ENCODE data around the gene SORT1.
"Not testable (repeated sequence)": the region's sequence is repeated elsewhere in the genome, so short reads cannot be mapped to it uniquely, and the experiment has no call there.

The SORT1 gene

GRCh38 chr1:109383087-109383779, 14.5 kb downstream of the SORT1 start:
- no peak for DNase-seq (ENCODE audit: low read depth in 3 of 3, low spot score in 1 of 3)

GRCh38 chr1:109381573-109381972, 16.1 kb downstream of the SORT1 start:
- no peak for DNase-seq (ENCODE audit: low read depth in 3 of 3, low spot score in 1 of 3)

DNA sequence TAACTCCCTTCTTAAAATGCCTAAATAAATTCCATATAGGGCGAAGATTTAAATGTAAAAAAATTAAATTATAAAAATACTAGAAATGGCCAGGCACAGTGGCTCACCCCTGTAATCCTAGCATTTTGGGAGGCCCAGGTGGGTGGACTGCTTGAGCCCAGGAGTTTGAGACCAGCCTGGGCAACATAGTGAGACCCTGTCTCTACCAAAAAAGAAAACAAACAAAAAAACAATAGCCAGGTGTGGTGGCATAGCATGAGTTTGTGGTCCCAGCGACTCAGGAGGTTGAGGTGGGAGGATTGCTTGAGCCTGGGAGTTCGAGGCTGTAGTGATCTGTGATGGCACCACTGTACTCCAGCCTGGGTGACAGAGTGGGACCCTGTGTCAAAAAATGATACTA, 17.8 kb downstream of the SORT1 start:
- DNase-seq (ENCODE audit: low read depth in 3 of 3, low spot score in 1 of 3) = no peak

DNA sequence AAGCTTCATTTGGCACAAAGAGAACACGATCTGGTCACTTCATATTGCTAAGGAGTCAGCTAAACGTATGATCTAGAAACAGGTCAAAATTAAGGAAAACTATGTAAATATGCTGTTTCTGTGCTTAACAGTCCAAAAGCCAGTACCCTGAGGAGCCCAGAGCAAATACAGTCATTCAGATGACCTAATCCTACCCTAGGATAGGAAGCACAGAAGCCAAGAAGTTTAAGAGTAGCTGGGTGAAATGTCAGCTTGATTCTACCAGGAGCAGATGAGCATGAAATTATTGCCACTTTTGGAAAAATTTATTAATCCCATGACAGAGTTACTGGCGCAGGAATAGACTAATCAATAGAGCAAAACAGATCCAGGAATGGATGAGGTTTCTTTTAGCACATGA, 18.3 kb downstream of the SORT1 start:
- no peak for DNase-seq (ENCODE audit: low read depth in 3 of 3, low spot score in 1 of 3)

DNA sequence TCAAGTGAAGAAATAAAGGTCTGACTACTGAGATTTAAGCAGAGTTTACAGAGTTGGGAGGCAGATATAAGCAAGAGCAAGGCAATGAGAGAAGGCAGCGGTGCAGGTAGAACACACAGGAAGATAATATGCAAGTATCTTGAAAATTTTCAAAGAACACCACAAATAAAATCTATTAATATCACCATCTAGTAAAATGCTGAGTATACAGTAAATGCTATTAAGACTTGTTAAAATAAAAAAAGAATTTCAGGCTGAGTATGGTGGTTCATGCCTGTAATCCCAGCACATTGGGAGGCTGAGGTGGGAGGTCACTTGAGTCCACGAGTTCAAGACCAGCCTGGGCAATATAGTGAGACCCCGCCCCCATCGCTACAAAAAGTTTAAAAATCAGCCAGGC, 20.0 kb downstream of the SORT1 start:
- DNase-seq (ENCODE audit: low read depth in 3 of 3, low spot score in 1 of 3) = no peak

- not testable (repeated sequence) for DNase-seq (ENCODE audit: low read depth in 3 of 3, low spot score in 1 of 3)
These were observed 24.0 kb downstream of the SORT1 start for GRCh38 chr1:109373696-109374095.

DNA sequence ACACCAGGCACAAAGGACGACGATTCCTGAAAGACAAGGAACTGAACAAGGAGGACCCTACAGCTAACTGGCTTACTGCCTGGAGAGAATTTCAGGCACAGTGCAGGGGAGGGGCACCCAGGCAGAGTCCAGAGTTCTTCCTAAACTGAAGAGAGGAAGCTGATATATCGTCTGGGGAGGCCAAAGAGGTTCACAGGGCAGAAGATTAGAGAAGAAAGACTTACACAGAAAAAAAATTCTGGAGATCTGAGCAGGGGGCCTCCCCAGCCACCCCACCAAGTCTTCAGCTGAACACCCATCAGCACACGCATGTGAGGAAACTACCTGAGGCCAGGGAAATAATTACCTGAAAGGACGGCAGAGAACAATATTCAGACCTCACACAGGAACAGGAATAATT, 24.6 kb downstream of the SORT1 start:
- DNase-seq (ENCODE audit: low read depth in 3 of 3, low spot score in 1 of 3) = no peak

- DNase-seq (ENCODE audit: low read depth in 3 of 3, low spot score in 1 of 3) = no peak
These were observed 25.4 kb downstream of the SORT1 start for GRCh38 chr1:109372281-109372680.

DNA sequence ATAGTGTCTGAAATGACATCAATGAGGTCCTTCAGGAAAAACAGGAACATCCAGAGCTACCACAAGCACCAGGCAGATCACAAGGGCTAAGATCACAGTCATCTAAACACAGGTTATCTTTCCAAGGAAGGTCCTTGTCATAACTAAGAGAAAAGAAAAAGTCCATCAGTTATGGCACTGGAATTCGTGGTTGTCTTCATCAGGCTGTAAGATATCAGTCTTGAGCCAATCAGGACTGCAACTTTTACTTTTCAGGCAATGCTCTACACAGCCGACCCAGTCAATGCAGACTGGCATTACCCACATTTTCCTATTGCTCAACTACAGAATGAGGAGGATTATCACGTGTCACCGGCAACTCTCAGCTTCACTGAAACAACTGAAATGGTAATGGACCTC, 26.4 kb downstream of the SORT1 start:
- no peak for DNase-seq (ENCODE audit: low read depth in 3 of 3, low spot score in 1 of 3)

DNA sequence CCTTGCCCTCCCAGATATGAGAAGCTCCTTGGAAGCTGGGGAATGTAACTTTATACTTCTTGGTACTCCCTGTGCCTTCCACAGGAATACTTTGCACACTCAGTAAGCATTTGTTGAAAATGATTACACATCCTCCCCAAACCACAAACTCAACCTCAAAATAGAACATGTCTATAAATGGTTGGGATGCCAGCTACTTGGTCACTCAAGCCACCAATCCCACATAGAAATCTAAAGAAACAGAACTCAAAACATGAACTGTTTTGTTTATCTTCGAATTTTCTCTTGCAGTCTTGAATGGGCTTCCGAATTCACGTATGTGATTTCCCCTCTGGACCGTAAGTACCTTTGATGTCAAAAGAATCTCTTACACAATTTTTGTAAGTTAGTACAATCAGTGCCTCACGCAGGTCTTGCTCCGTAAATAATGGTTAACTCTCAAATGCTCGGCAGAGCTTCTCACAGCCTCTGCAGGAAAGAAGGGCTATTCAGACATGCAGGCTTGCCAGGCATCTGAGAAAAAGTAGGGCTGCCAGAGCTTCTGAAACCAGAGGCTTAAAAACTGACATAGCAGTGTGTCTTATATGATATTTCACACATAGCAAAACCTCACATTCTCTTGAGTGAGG, 26.9 kb downstream of the SORT1 start:
- no peak for DNase-seq (ENCODE audit: low read depth in 3 of 3, low spot score in 1 of 3)

DNA sequence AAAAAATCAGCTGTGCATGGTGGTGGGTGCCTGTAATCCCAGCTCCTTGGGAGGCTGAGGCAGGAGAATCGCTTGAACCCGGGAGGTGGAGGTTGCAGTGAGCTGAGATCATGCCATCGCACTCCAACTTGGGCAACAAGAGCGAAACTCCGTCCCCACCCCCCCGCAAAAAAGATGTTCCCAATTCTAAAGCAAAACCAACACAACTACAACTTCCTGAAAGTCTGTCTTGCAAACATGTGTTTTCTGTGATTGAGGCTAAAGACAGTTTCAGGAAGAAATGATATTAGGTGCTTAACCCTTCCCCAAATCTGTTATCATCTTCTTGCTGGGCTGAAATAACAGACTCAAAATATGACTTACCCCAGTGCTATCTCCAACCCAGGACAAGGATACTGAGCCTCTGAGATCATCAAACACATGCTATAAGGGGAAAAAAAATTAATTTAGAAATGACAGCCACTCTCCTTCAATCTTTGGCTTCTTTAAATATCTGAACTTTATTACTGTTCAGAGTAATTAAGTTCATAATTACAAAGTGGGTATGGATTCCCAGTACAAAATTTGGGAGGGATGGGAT, 28.5 kb downstream of the SORT1 start:
- DNase-seq (ENCODE audit: low read depth in 3 of 3, low spot score in 1 of 3) = no peak

DNA sequence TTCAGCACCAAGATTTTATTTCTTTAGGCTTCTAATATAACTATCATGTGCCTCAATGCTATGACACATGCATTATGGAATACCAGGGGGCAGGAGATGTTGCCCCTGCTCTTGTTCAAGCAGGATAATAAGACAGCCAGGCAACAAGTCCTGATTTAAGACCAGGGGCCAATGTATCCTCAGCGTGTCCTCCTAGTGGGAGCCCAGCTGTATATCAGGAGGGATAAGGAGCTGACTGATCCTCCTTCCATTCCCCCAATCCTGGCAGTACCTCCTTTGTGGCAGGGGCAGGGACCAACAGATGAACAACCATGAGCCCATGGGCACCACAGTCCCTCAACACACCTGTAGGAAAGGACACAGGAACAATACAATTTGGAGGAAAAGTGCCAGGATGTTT, 29.3 kb downstream of the SORT1 start:
- DNase-seq (ENCODE audit: low read depth in 3 of 3, low spot score in 1 of 3) = no peak

DNA sequence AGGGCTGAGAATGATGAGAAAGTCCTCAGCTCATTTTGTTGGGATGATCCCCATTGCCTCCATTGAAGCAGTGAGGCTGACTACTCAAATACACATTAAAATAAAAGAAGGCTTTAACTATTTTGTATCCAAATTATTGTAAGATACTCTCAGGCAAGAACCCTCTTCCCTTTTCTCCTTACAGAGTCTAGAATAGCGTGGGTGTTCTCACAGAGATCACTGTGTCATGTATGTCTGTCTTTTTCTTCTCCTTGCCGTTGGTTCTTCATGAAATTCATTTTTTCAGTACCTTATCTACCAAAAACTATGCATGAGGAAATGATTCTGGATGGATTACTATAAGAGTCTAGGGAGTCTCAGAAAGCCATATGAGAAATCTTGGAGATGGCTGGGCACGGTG, 30.1 kb downstream of the SORT1 start:
- DNase-seq (ENCODE audit: low read depth in 3 of 3, low spot score in 1 of 3) = no peak

- DNase-seq (ENCODE audit: low read depth in 3 of 3, low spot score in 1 of 3) = no peak
These were observed 32.0 kb downstream of the SORT1 start for GRCh38 chr1:109365642-109366204.

DNA sequence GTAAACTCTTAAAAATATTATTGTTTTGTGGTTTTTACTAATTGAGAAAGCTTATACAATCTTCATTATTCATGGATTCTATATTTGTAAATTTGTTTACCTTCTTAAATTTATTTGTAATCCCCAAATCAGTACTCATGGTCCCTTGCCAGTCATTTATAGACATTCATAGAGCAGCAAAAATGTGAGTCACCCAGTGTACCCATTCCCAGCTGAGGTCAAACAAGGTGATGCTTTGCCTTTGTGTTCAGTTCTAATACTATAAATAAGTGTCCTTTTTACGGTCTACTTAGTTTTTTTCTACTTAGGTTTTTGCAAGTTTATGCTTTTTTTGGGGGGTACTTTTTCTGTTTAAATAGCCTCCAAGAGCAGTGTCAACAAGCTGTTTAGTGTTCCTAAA, 36.1 kb downstream of the SORT1 start:
- no peak for DNase-seq (ENCODE audit: low read depth in 3 of 3, low spot score in 1 of 3)

DNA sequence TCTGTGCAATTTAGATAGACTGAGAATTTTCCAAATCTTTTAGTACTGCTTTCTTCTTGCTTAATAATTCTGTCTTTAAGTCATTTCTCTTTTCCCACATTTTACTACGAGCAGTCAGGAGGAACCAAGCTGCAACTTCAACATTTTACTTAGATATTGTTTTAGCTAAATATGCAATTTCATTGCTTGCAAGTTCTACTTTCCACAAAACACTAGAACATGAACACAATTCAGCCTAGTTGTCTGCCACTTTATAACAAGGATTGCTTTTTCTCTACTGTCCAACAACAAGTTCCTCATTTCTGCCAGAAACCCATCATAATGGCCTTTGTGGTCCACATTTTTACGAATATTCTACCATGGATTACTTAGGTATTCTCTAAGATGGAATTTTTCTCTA, 36.6 kb downstream of the SORT1 start:
- no peak for DNase-seq (ENCODE audit: low read depth in 3 of 3, low spot score in 1 of 3)

DNA sequence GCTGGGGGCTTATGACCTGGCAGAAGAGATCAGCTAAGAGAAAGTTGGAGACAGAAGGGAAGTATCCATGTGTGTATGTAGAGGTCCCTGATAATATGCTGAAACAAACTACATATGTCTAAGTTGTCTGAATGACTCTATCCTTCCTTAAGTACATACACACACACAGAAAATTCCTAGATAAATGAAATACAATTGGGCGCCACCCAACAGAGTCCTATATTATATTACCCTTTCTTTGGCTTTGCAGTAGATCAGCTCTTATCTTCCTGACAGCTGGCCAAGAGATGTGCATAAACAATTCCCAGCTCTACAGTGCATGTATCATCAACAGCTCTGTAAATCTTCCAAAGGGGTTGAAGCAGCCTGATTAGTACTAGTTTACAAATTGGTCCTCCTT, 40.1 kb downstream of the SORT1 start:
- DNase-seq (ENCODE audit: low read depth in 3 of 3, low spot score in 1 of 3) = no peak

DNA sequence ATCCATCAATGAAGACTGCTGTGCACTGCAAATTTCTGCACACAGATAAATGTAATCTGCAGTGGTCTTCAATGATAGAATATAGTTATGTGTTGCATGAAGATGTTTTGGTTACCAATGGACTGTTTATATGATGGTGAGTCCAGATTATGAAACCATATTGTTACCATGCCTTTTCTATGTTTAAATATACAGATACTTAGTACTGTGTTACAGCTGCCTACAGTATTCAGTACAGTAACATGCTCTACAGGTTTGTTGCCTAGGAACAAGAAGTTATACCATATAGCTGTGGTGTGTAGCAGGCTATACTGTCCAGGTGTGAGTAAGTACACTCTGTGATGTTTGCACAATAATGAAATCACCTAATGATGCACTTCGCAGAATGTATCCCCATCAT, 40.8 kb downstream of the SORT1 start:
- no peak for DNase-seq (ENCODE audit: low read depth in 3 of 3, low spot score in 1 of 3)

GRCh38 chr1:109356505-109356904, 41.2 kb downstream of the SORT1 start:
- DNase-seq (ENCODE audit: low read depth in 3 of 3, low spot score in 1 of 3) = no peak

- no peak for DNase-seq (ENCODE audit: low read depth in 3 of 3, low spot score in 1 of 3)
These were observed 42.8 kb downstream of the SORT1 start for GRCh38 chr1:109354929-109355328.

DNA sequence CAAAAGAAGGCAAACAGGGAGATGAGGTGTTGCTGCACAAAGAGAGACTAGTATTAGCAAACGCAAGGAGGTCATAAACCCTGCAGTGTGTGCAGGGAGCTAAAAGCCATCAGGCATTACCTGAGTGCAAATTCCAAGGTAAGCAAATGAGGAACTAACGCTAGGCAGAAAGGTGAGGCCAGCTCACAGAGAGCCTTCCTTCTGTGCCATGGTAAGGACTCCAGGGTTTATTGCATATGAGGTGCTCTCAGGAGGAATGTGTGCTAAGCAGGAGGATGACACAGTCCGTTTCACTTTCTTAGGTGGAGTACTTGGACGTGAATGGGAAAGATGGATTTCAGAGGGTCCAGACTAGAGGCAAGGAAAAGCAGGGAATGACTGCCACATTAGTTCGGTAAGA, 46.3 kb downstream of the SORT1 start:
- DNase-seq (ENCODE audit: low read depth in 3 of 3, low spot score in 1 of 3) = no peak

DNA sequence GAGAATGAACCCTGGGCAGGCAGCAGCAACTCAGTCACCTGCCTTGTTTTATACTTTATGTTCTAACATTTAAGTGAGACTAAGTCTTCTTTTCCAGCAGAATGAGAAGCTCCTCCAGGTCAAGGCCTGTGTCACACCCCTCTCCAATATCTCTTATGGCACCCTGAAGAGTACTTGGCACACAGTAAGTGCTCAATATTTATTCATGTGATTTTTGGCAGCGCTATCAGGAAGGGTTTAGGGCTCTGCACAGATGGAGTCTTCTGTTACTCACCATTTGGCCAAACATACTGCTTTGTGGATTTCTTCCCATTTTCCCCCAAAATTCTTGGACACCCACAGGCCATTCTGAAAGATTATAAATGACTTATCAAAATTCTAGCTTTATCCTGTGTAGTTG, 47.1 kb downstream of the SORT1 start:
- no peak for DNase-seq (ENCODE audit: low read depth in 3 of 3, low spot score in 1 of 3)

DNA sequence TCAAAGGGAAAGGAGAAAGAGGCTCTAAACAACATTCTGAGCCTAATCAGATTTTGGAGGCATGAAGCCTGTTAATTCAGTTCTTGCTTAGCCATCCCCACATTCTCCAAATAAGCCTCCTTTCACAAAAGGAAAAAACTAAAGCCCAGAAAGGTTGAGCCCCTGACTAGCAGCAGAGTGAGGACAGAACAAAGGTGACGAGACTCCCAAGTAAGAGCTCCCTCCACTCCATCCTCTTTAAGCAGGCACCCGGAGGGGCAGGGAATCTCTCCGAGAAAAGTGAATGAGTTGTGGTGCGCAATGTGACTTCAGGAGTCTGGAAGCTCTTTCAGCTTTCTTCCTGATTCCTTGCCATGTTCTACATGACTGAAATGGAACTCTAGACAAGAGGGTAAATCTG, 47.5 kb downstream of the SORT1 start:
- no peak for DNase-seq (ENCODE audit: low read depth in 3 of 3, low spot score in 1 of 3)

Data from stimulated activated CD4-positive, alpha-beta T cell treated with anti-CD3 and anti-CD28 coated beads, TNF-alpha, amount 100 ng/mL, for 1 hour (primary cell).